ENCODE measurements around the gene ZNF253. TPM values are rescaled to one million over a fixed set of nuclear protein-coding genes. Genes with fewer than 3 reads are reported as not detected.

ZNF253 gene
- total RNA-seq: 6.5 and 6.7 TPM in 2 replicates

GRCh38 chr19:19865750-19866610 lies at the start of gene ZNF253:
Gene ZNF253, plus strand, starts transcription at chr19:19865882. Its CDS starts 115 bp downstream, at chr19:19865997.

GRCh38 chr19:19821366-19821951 lies 44.2 kb upstream of the ZNF253 start, which contains the start of gene ZNF506:
Gene ZNF506, minus strand, starts transcription at chr19:19821750. Its CDS starts 147 bp downstream, at chr19:19821603.

GRCh38 chr19:19900729-19901444 lies 35.2 kb downstream of the ZNF253 start, which contains the start of gene ZNF93:
Gene ZNF93, plus strand, starts transcription at chr19:19900946. Its CDS starts 143 bp downstream, at chr19:19901089.

Other genes starting within 250 kb of the ZNF253 start
- gene PBX4, start 247.2 kb upstream of the ZNF253 start, total RNA-seq: not detected in 2 replicates
- gene LPAR2, start 237.7 kb upstream of the ZNF253 start, total RNA-seq: 1.3 and 1.8 TPM in 2 replicates
- gene GMIP, start 222.2 kb upstream of the ZNF253 start, total RNA-seq: 11.2 and 14.7 TPM in 2 replicates
- gene ATP13A1, start 202.2 kb upstream of the ZNF253 start, total RNA-seq: 49.3 and 72.5 TPM in 2 replicates
- gene ZNF101, start 197.0 kb upstream of the ZNF253 start, total RNA-seq: 6.9 and 14.7 TPM in 2 replicates
- gene ZNF14, start 132.8 kb upstream of the ZNF253 start, total RNA-seq: 5.2 and 5.5 TPM in 2 replicates
- 6.9 and 13.1 TPM in 2 replicates for gene ZNF506, start 44.1 kb upstream of the ZNF253 start, total RNA-seq
- gene ZNF93, start 35.1 kb downstream of the ZNF253 start, total RNA-seq: 5.9 and 12.8 TPM in 2 replicates
- 1.6 and 6.3 TPM in 2 replicates for gene ZNF682, start 173.6 kb downstream of the ZNF253 start, total RNA-seq
- gene ZNF90, start 212.1 kb downstream of the ZNF253 start, total RNA-seq: 0.65 and 1.5 TPM in 2 replicates